NOMO-1 treated with dmso at 0.1 percent for 144 hours (cell line): ENCODE results near the gene FKBP5.
"Not testable (repeated sequence)": the region's sequence is repeated elsewhere in the genome, so short reads cannot be mapped to it uniquely, and the experiment has no call there.

Experiments used
- DNase-seq: peaks from one replicate; lab custom pipeline; 2025; ENCODE audit not compliant: unreplicated experiment; lab: John Stamatoyannopoulos, UW

The FKBP5 gene

GRCh38 chr6:35724059-35724458 lies 35.3 kb upstream of the FKBP5 start:
- no peak for DNase-seq

GRCh38 chr6:35723587-35723986 lies 34.9 kb upstream of the FKBP5 start:
- no peak for DNase-seq

GRCh38 chr6:35722121-35722761 lies 33.5 kb upstream of the FKBP5 start:
- DNase-seq: no peak

GRCh38 chr6:35719830-35720733 lies 31.4 kb upstream of the FKBP5 start:
- DNase-seq: peak; percentile 73

GRCh38 chr6:35719404-35719829 lies 30.7 kb upstream of the FKBP5 start:
- DNase-seq: no peak

- DNase-seq: peak; percentile 17
These were observed 30.2 kb upstream of the FKBP5 start for GRCh38 chr6:35718911-35719381.

- DNase-seq: no peak
These were observed 29.6 kb upstream of the FKBP5 start for GRCh38 chr6:35718375-35718736.

GRCh38 chr6:35717449-35718374 lies 29.0 kb upstream of the FKBP5 start:
- no peak for DNase-seq

GRCh38 chr6:35716798-35717197 lies 28.1 kb upstream of the FKBP5 start:
- DNase-seq: no peak

- no peak for DNase-seq
These were observed 24.5 kb upstream of the FKBP5 start for GRCh38 chr6:35713006-35713767.

GRCh38 chr6:35711731-35712130 lies 23.0 kb upstream of the FKBP5 start:
- DNase-seq: no peak

- no peak for DNase-seq
These were observed 21.6 kb upstream of the FKBP5 start for GRCh38 chr6:35710241-35710847.

- no peak for DNase-seq
These were observed 19.9 kb upstream of the FKBP5 start for GRCh38 chr6:35708585-35708984.

- DNase-seq: no peak
These were observed 19.1 kb upstream of the FKBP5 start for GRCh38 chr6:35707714-35708407.

GRCh38 chr6:35706468-35706867 lies 17.8 kb upstream of the FKBP5 start:
- DNase-seq: no peak

GRCh38 chr6:35703554-35703953 lies 14.8 kb upstream of the FKBP5 start:
- DNase-seq: no peak

GRCh38 chr6:35698858-35699257 lies 10.1 kb upstream of the FKBP5 start:
- DNase-seq: no peak

GRCh38 chr6:35698430-35698829 lies 9.7 kb upstream of the FKBP5 start:
- not testable (repeated sequence) for DNase-seq

- no peak for DNase-seq
These were observed 5.7 kb upstream of the FKBP5 start for GRCh38 chr6:35694462-35694861.
